ENCODE results near the gene CLNK. TPM values are rescaled to one million over a fixed set of nuclear protein-coding genes. Genes with fewer than 3 reads are reported as not detected.

The CLNK gene
- total and polyA plus RNA-seq, 4 donors = under 0.01 to 0.01 (median under 0.01) TPM; not detected in 1

DNA sequence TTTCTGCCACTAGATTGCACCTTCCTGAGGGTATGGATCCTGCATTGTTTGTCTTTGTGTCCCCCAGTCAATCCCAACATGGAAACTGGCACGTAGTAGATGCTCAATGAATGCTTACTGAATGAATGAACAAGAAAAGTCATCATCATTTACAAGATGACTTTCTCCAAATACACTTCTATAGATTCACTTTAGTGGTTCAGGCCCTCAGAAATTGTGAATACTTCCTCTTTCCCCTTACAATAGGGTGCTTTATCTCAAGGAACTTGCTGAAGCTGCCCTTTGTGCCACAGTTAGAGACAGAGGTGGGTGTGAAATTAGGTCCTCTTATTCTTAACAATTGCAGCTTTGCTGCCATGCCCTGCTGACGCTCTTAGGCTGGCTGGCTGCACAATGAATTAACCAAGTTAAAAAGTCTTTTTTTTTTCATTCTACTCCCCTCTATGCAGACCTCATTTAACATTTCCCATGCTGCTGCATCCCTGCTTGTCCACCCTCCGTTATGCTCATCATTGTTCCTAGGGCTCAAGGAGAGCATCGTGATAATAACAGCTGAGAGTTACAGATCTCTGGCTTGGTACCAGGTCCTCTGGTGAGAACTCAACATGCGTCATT, 119.3 kb downstream of the CLNK start:
- H3K9ac ChIP-seq (ENCODE audit: low read depth in 1 of 2, low read length in 2 of 2) = no peak overlapping the region
- no peaks in the 10 kb centered on the region for H3K36me3 ChIP-seq (ENCODE audit: control insufficient read depth in 4 of 4, insufficient read depth in 3 of 4, low read depth in 1 of 4, low read length in 3 of 4)
- WGBS = 80% methylated on average over 5 of the region's 5 CpGs
- H3K27me3 ChIP-seq (ENCODE audit: control insufficient read depth in 4 of 4, insufficient read depth in 4 of 4, low read length in 3 of 4) = no peaks in the 10 kb centered on the region
- DNase-seq (ENCODE audit: low spot score) = no peak
- peaks cover 0 to 2% (median 0%) of the 10 kb centered on the region in 4 donors for H3K9me3 ChIP-seq (ENCODE audit: control insufficient read depth in 4 of 4, low read length in 3 of 4)
- H3K27ac ChIP-seq (ENCODE audit: low read depth in 1 of 2, low read length in 2 of 2) = no peak overlapping the region
- no peaks in the 10 kb centered on the region for H3K4me1 ChIP-seq (ENCODE audit: control insufficient read depth in 4 of 4, insufficient read depth in 4 of 4, low read length in 3 of 4)
- H3K4me3 ChIP-seq (ENCODE audit: low read depth in 1 of 3, low read length in 3 of 3) = no peak overlapping the region
- TF ChIP-seq EGR1 (IDR thresholded peaks at IDR 0.05; ENCODE audit: low read depth in 2 of 2) = no peak
- TF ChIP-seq RXRA (IDR thresholded peaks at IDR 0.05) = no peak
- no peak for TF ChIP-seq MAX (IDR thresholded peaks at IDR 0.05)
- no peak for TF ChIP-seq JUND (IDR thresholded peaks at IDR 0.05)
- TF ChIP-seq RAD21 (IDR thresholded peaks at IDR 0.05) = no peak
- TF ChIP-seq YY1 (IDR thresholded peaks at IDR 0.05) = no peak
- TF ChIP-seq GABPA (IDR thresholded peaks at IDR 0.05 in 1 of 2, conservative IDR thresholded peaks at IDR 0.05 in 1 of 2) = no peak
- no peak for TF ChIP-seq FOXA2 (IDR thresholded peaks at IDR 0.05)
- no peak for TF ChIP-seq ATF3 (IDR thresholded peaks at IDR 0.05)
- TF ChIP-seq, protein P1, sequence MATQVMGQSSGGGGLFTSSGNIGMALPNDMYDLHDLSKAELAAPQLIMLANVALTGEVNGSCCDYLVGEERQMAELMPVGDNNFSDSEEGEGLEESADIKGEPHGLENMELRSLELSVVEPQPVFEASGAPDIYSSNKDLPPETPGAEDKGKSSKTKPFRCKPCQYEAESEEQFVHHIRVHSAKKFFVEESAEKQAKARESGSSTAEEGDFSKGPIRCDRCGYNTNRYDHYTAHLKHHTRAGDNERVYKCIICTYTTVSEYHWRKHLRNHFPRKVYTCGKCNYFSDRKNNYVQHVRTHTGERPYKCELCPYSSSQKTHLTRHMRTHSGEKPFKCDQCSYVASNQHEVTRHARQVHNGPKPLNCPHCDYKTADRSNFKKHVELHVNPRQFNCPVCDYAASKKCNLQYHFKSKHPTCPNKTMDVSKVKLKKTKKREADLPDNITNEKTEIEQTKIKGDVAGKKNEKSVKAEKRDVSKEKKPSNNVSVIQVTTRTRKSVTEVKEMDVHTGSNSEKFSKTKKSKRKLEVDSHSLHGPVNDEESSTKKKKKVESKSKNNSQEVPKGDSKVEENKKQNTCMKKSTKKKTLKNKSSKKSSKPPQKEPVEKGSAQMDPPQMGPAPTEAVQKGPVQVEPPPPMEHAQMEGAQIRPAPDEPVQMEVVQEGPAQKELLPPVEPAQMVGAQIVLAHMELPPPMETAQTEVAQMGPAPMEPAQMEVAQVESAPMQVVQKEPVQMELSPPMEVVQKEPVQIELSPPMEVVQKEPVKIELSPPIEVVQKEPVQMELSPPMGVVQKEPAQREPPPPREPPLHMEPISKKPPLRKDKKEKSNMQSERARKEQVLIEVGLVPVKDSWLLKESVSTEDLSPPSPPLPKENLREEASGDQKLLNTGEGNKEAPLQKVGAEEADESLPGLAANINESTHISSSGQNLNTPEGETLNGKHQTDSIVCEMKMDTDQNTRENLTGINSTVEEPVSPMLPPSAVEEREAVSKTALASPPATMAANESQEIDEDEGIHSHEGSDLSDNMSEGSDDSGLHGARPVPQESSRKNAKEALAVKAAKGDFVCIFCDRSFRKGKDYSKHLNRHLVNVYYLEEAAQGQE (IDR thresholded peaks at IDR 0.05) = no peak
- no peak for TF ChIP-seq HNF4G (IDR thresholded peaks at IDR 0.05)
- TF ChIP-seq, protein P2, sequence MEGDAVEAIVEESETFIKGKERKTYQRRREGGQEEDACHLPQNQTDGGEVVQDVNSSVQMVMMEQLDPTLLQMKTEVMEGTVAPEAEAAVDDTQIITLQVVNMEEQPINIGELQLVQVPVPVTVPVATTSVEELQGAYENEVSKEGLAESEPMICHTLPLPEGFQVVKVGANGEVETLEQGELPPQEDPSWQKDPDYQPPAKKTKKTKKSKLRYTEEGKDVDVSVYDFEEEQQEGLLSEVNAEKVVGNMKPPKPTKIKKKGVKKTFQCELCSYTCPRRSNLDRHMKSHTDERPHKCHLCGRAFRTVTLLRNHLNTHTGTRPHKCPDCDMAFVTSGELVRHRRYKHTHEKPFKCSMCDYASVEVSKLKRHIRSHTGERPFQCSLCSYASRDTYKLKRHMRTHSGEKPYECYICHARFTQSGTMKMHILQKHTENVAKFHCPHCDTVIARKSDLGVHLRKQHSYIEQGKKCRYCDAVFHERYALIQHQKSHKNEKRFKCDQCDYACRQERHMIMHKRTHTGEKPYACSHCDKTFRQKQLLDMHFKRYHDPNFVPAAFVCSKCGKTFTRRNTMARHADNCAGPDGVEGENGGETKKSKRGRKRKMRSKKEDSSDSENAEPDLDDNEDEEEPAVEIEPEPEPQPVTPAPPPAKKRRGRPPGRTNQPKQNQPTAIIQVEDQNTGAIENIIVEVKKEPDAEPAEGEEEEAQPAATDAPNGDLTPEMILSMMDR (IDR thresholded peaks at IDR 0.05; ENCODE audit: low read depth, low read length, missing input control) = no peak
- TF ChIP-seq TAF1 (conservative IDR thresholded peaks at IDR 0.05) = no peak
- no peak for TF ChIP-seq NR2F2 (IDR thresholded peaks at IDR 0.05)
- TF ChIP-seq FOXA1 (IDR thresholded peaks at IDR 0.05) = no peak
- TF ChIP-seq HNF4A (conservative IDR thresholded peaks at IDR 0.05) = no peak
- TF ChIP-seq ZBTB33 (IDR thresholded peaks at IDR 0.05) = no peak
- no peak for TF ChIP-seq SP1 (IDR thresholded peaks at IDR 0.05)
